Stimulated activated CD8-positive, alpha-beta memory T cell treated with anti-CD3 and anti-CD28 coated beads, Interleukin-4, amount 100 ng/mL, for 48 hours (primary cell): ENCODE results near the gene ZNF385B.
"Not testable (repeated sequence)": the region's sequence is repeated elsewhere in the genome, so short reads cannot be mapped to it uniquely, and the experiment has no call there.

Source experiments
- DNase-seq: peaks from one replicate; pipeline ENCODE4 v3.0.0-alpha.2; 2020

ZNF385B gene

DNA sequence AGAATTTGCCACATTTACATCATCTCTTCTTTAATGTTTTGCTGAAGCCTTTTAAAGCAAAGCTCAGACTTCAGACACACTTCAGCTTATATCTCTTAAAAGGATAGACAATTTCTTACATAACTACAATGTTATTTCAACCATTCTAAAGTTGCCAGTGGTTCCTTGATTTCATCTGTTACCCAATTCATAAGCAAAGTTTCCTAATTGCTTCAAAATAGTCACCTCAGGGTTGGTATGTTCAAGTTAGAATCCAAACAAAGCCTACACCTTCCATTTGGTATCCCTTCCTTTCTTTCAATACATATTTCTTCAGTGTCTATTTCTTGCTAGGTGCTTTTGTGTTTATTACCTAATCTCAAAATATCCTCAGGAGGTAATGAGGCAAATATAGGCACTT lies 60.6 kb downstream of the ZNF385B start:
- DNase-seq, result no peak

GRCh38 chr2:179796213-179797007 lies 65.0 kb downstream of the ZNF385B start:
- no peak for DNase-seq

GRCh38 chr2:179793902-179794301 lies 67.5 kb downstream of the ZNF385B start:
- DNase-seq, result no peak

DNA sequence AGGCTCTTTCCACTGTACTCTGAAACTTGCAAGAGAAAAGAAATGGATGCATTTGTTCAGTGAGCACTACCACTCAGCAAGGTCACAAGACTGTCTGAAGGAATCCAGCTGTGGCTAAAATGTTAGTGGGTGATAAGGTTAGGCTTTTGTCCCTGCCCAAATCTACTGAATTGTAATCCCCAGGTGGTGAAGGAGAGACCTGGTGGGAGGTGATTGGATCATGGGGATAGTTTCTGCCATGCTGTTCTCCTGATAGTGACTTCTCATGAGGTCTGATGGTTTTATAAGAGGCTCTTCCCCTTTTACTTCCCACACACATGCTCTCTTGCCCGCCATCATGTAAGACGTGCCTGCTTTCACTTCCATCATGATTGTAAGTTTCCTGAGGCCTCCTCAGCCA lies 68.2 kb downstream of the ZNF385B start:
- DNase-seq, result no peak

- DNase-seq, result no peak
These were observed 70.9 kb downstream of the ZNF385B start for GRCh38 chr2:179790235-179791217.

- DNase-seq, result no peak
These were observed 73.3 kb downstream of the ZNF385B start for GRCh38 chr2:179788104-179788503.

- no peak for DNase-seq
These were observed 73.8 kb downstream of the ZNF385B start for GRCh38 chr2:179787601-179788000.

DNA sequence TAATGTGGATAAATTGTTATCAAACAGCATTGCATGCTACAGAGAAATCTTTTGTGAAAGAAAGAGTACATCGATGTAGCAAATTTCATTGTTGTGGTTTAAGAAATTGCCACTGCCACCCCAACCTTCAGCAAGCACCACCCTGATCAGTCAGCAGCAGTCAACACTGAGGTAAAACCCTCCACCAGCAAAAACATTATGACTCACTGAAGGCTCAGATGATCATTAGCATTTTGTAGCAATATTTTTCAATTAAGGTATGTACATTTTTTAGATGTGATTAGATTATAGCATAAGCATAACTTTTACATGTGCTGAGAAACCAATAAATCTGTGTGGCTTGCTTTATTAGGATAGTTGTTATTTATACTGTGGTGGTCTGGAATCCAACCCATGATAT lies 75.5 kb downstream of the ZNF385B start:
- DNase-seq, result no peak

DNA sequence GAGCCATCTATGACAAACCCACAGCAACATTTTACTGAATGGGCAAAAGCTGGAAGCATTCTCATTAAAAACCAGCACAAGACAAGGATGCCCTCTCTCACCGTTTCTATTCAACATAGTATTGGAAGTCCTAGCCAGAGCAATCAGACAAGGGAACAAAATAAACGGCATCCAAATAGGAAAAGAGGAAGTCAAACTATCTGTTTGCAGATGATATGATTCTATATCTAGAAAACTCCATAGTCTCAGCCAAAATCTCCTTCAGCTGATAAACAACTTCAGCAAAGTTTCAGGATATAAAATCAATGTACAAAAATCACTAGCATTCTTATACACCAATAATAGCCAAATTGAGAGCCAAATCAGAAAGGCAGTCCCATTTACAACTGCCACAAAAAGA lies 79.1 kb downstream of the ZNF385B start:
- not testable (repeated sequence) for DNase-seq

GRCh38 chr2:179773986-179774385 lies 87.4 kb downstream of the ZNF385B start:
- DNase-seq, result no peak

- no peak for DNase-seq
These were observed 89.1 kb downstream of the ZNF385B start for GRCh38 chr2:179772346-179772745.

- no peak for DNase-seq
These were observed 89.6 kb downstream of the ZNF385B start for GRCh38 chr2:179771791-179772190.

DNA sequence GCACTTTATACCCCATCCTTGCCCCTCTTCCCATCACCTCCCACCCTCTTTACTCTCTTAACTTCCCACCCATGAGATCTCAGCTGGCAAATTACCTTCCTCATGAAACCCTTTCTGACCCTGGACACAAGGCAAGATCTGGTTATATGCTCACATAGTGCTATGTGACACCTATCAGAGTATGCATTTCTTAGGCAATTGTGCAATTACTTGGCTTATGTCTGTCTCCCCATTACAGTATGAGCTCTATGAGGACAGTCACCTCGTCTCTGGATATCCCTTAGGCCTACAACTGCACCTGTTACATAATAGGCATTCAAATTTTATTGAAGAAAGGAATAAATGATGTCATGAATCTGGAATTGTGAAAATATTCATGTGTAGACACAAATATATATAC lies 91.4 kb downstream of the ZNF385B start:
- no peak for DNase-seq

DNA sequence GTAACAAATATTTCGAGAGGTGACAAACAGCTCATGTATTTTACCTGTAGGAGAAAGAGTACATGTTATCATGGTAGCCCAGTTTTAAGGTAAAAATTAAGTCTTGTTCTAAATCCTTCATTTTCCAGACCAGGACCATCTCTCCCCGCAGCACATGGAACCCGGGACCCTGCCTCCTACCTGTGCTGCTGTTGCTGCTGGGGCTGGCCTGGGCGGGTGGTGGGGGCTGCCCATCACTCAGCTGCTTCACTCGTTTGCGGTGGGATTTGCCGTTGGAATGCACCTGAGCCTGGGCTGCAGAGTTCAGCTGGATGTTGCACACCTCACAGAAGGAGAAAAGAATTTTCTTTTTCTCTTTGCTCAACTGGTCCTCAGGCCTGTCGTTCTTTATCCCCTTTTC lies 92.1 kb downstream of the ZNF385B start:
- no peak for DNase-seq

DNA sequence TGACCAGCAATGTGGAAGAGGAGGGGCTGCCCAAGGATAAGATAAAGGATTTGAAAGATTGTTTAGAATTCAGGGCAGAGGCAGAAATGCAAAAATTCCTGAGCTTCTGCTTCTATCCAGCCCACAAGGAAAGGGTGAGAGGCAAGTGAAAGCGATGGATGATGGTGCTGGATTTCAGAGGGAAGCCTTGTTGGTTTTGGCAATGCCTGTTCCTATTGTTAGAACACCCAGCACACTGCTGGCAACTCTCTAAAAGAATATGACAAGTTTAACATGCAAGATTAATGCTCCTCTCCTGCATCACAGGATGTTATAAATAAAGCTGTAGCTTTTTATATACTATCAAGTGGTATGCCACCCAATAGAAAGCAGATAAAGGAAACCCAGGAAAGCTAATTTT lies 92.6 kb downstream of the ZNF385B start:
- DNase-seq, result no peak

DNA sequence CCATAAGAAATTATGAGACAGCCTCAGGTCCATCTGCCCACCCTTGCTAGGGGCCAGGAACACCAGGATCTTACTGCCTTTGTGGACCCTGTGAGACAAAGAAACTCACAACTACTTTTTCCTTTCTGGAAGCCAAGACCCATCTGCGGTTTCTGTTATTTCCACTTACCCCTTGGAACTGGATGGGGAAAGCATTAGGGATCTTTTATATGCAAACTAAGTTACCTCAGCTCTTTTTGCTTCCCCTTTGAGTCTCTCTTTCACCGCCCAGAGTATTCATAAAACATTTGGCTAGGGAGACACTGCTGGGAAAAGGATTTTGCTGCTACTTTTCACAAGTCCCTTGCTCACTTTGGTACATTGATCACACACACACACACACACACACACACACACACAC lies 95.7 kb downstream of the ZNF385B start:
- no peak for DNase-seq

DNA sequence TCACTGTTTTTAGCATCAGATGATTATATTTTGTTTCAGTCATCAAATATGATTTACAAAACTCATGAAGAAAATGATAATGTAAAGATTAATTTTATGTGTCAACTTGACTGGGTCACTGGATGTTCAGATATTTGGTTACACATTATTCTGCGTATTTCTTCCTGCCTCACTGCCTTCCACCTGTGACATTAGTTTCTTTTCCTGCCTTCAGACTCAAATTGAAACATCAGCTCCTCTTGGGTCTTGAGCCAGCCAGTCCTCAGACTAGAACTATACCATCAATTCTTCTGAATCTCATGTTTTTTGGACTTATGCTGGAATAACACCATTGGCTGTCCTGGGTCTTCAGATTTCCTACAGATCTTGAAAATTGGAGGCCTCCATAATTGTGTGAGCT lies 96.7 kb downstream of the ZNF385B start:
- no peak for DNase-seq

DNA sequence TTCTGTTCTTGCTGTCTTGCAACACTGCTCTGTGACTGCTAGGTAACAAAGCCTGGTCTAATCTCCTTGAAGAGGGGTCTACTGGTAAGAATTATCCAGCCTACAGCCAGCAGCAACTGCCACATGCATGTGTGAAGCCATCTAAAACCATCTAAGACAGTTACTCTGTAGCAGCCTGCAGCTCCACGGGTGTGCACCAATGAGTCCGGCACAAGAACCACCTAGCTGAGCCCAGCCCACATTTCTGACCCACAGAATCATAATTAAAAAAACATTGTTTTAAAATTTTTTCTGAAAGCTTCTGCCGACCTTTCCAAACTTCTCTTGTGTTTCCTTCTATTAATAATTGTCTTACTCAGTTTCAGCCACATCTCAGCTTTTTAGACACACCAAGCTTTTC lies 102.8 kb downstream of the ZNF385B start:
- DNase-seq, result no peak

GRCh38 chr2:179751163-179751809 lies 110.1 kb downstream of the ZNF385B start:
- no peak for DNase-seq

GRCh38 chr2:179749210-179749609 lies 112.2 kb downstream of the ZNF385B start:
- DNase-seq, result no peak

DNA sequence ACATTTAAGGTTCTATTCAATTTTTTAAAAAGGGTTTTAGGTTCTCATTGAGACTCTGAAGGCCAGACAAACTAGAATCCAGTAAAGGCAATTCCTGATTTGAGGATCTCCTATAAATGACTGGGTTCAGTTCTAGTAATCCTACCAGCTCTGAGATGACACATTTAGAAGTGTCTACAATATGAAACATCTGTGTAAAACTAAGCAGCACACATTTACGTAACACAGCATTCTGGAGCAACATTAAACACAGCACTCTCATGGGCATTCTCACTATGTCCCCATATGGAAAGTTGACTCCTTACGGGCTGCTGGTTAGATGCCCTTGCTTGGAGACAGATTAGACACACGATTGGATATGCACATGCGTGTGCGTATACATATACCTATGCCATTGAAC lies 114.4 kb downstream of the ZNF385B start:
- no peak for DNase-seq

GRCh38 chr2:179745635-179746256 lies 115.7 kb downstream of the ZNF385B start:
- no peak for DNase-seq

DNA sequence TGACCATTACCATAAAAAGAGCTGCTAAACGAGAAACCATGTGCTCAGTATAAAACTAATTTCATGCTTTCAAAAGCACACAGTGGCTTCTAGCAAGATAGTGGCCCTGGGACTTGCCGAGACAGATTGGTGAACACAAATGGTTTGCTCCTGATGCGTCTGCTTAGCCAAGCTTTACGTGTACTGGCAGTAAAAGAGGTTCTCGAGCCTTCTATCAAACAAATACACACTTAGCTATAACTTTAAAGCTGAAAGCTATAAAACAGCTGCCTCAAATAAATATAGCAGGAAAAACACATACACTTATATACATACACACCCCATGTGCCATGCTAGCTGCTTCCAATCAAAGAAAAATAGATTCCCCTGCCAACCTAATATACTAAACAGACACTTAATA lies 117.0 kb downstream of the ZNF385B start:
- no peak for DNase-seq
